SK-N-SH (cell line): ENCODE results near the gene PLS3. TPM values are rescaled to one million over a fixed set of nuclear protein-coding genes. Genes with fewer than 3 reads are reported as not detected.

ENCODE experiments used
- CTCF ChIA-PET: fragments of 300-600, 350-600 bp; formaldehyde crosslinking; extraction: SDS; loops from one replicate; lab custom pipeline; 2021; lab: Yijun Ruan, JAX
- POLR2A ChIA-PET: fragments of 350-600 bp; sonication (Branson Sonifier 250); formaldehyde crosslinking; extraction: SDS; loops from one replicate; lab custom pipeline; 2020; ENCODE audit warnings: antibody characterized with exemption, inconsistent platforms; lab: Yijun Ruan, JAX
- DNase-seq: peaks from one replicate; pipeline ENCODE4 v3.0.0; 2012
- H2AFZ ChIP-seq: fragments of 200-600 bp; sonication (generic); 2 replicates; pipeline ENCODE4 v1.8.1; 2016; ENCODE audit warnings: antibody characterized with exemption, mild to moderate bottlenecking, low read depth
- H3F3A ChIP-seq: fragments of 200-600 bp; sonication (generic); replicated peaks from 2 replicates; pipeline ENCODE3; 2016; ENCODE audit warnings: antibody characterized with exemption, mild to moderate bottlenecking; ENCODE audit not compliant: insufficient read depth
- H3K27ac ChIP-seq, 2 experiments: fragments of 200-500 bp in 1 of 2; fragments of 200-600 bp in 1 of 2; sonication (Bioruptor generic) in 1 of 2; sonication (generic), shearing (Covaris generic) in 1 of 2; 2 replicates each; pipeline versions ENCODE4 v1.5.1 to v1.6.1; 2014 to 2016; ENCODE audit warnings: low read depth in 2 of 2, inconsistent platforms in 1 of 2, low read length in 1 of 2, mild to moderate bottlenecking in 1 of 2, mixed read lengths in 1 of 2
- H3K27me3 ChIP-seq: fragments of 200-600 bp; sonication (generic), shearing (Covaris generic); 2 replicates; pipeline ENCODE4 v1.6.1; 2016; ENCODE audit warnings: mixed run types; ENCODE audit not compliant: insufficient read depth
- H3K36me3 ChIP-seq, 2 experiments: fragments of 200-500 bp in 1 of 2; fragments of 200-600 bp in 1 of 2; sonication (Bioruptor generic) in 1 of 2; sonication (generic) in 1 of 2; replicated peaks in 1 of 2; 2 replicates each; pipeline versions ENCODE3 to v1.5.1; 2014 to 2016; ENCODE audit warnings: low read length in 1 of 2, mild to moderate bottlenecking in 1 of 2; ENCODE audit not compliant: insufficient read depth in 2 of 2, control insufficient read depth in 1 of 2
- H3K4me1 ChIP-seq, 2 experiments: fragments of 200-500 bp in 1 of 2; fragments of 200-600 bp in 1 of 2; sonication (Bioruptor generic) in 1 of 2; sonication (generic), shearing (Covaris generic) in 1 of 2; 2 replicates each; pipeline versions ENCODE4 v1.5.1 to v1.6.1; 2014 to 2016; ENCODE audit warnings: low read depth in 1 of 2, low read length in 1 of 2, mixed run types in 1 of 2; ENCODE audit not compliant: insufficient read depth in 2 of 2, control insufficient read depth in 1 of 2
- H3K4me2 ChIP-seq: fragments of 200-600 bp; sonication (generic), shearing (Covaris generic); 2 replicates; pipeline ENCODE4 v1.6.1; 2017; ENCODE audit warnings: mixed run types
- H3K4me3 ChIP-seq, 2 experiments: fragments of 200-500 bp in 1 of 2; fragments of 200-600 bp in 1 of 2; sonication (Bioruptor generic) in 1 of 2; sonication (generic), shearing (Covaris generic) in 1 of 2; 2 replicates each; pipeline versions ENCODE4 v1.5.1 to v1.8.1; 2014 to 2016; ENCODE audit warnings: low read depth in 2 of 2, inconsistent platforms in 1 of 2, low read length in 1 of 2, mild to moderate bottlenecking in 1 of 2, mixed read lengths in 1 of 2, moderate library complexity in 1 of 2
- H3K79me2 ChIP-seq: fragments of 200-600 bp; sonication (generic); 2 replicates; pipeline ENCODE4 v1.8.1; 2017; ENCODE audit warnings: mild to moderate bottlenecking; ENCODE audit not compliant: insufficient read depth
- H3K9ac ChIP-seq: fragments of 200-600 bp; sonication (generic); 2 replicates; pipeline ENCODE4 v1.6.1; 2017; ENCODE audit warnings: mixed run types
- H3K9me2 ChIP-seq: fragments of 200-600 bp; sonication (generic); 2 replicates; pipeline ENCODE4 v1.6.1; 2017; ENCODE audit warnings: mixed run types
- H3K9me3 ChIP-seq: fragments of 200-600 bp; sonication (generic); 2 replicates; pipeline ENCODE4 v1.6.1; 2017; ENCODE audit warnings: mixed run types, mild to moderate bottlenecking, moderate library complexity
- H4K20me1 ChIP-seq: fragments of 200-600 bp; sonication (generic); 2 replicates; pipeline ENCODE4 v1.6.1; 2017; ENCODE audit warnings: mild to moderate bottlenecking, mixed run types; ENCODE audit not compliant: insufficient read depth
- EP300 ChIP-seq, 2 experiments: IDR thresholded peaks; 2 replicates each; pipeline versions ENCODE4 v1.4.0 to v1.6.1; 2012; ENCODE audit warnings: borderline replicate concordance in 1 of 2, low read depth in 1 of 2, low read length in 1 of 2
- EZH2phosphoT487 ChIP-seq: fragments of 200-600 bp; sonication (generic); IDR thresholded peaks from 2 replicates; pipeline ENCODE4 v1.6.1; 2017; ENCODE audit warnings: low read depth, mixed run types, mild to moderate bottlenecking, antibody characterized with exemption, moderate library complexity, borderline replicate concordance
- FOSL2 ChIP-seq: IDR thresholded peaks from 2 replicates; pipeline ENCODE4 v1.4.0; 2012; ENCODE audit warnings: low read depth, mild to moderate bottlenecking, moderate library complexity, borderline replicate concordance
- FOXJ3 ChIP-seq: sonication (generic); formaldehyde crosslinking; IDR thresholded peaks from 2 replicates; pipeline ENCODE4 v1.5.1; 2020; ENCODE audit warnings: mild to moderate bottlenecking, missing genetic modification reagents
- JUND ChIP-seq: IDR thresholded peaks from 2 replicates; pipeline ENCODE4 v1.4.0; 2012
- MEF2A ChIP-seq: IDR thresholded peaks from 2 replicates; pipeline ENCODE4 v1.4.0; 2012; ENCODE audit warnings: low read depth, borderline replicate concordance
- MXI1 ChIP-seq: IDR thresholded peaks from 2 replicates; pipeline ENCODE4 v1.6.1; 2012; ENCODE audit warnings: mild to moderate bottlenecking, low read depth, low read length, improper control_type of control experiment
- NFIC ChIP-seq: IDR thresholded peaks from 2 replicates; pipeline ENCODE4 v1.4.0; 2012; ENCODE audit warnings: borderline replicate concordance
- RAD21 ChIP-seq: IDR thresholded peaks from 2 replicates; pipeline ENCODE4 v1.6.1; 2012; ENCODE audit warnings: mild to moderate bottlenecking, low read length
- REST ChIP-seq: IDR thresholded peaks from 2 replicates; pipeline ENCODE4 v1.6.1; 2012; ENCODE audit warnings: mild to moderate bottlenecking, low read depth, low read length, moderate library complexity
- RFX5 ChIP-seq: IDR thresholded peaks from 2 replicates; pipeline ENCODE4 v1.6.1; 2012; ENCODE audit warnings: mild to moderate bottlenecking, improper control_type of control experiment, low read length
- RXRA ChIP-seq: IDR thresholded peaks from 2 replicates; pipeline ENCODE4 v1.4.0; 2012; ENCODE audit warnings: low read depth, mild to moderate bottlenecking, borderline replicate concordance
- SIN3A ChIP-seq: IDR thresholded peaks from 2 replicates; pipeline ENCODE4 v1.6.1; 2012; ENCODE audit warnings: low read depth, mild to moderate bottlenecking, low read length, moderate library complexity, borderline replicate concordance
- SMC3 ChIP-seq: IDR thresholded peaks from 2 replicates; pipeline ENCODE4 v1.6.1; 2012; ENCODE audit warnings: low read depth, low read length, improper control_type of control experiment
- USF1 ChIP-seq: IDR thresholded peaks from 2 replicates; pipeline ENCODE4 v1.4.0; 2012; ENCODE audit warnings: low read depth, borderline replicate concordance
- WGBS: methylation state at CpG from one replicate; pipeline ENCODE4 v1.1.6; 2017; ENCODE audit warnings: low lambda C conversion rate; 5-methylcytosine and 5-hydroxymethylcytosine counted together
- polyA plus RNA-seq, 3 experiments: library from polyadenylated mRNA; depleted of rRNA; stranded (reverse); fragments of >200 nt; gene quantifications; 2 replicates each; pipeline ENCODE4 v1.2.3, GENCODE V29; 2012

Gene PLS3
- polyA plus RNA-seq, 1 of the 3 experiments (the other 2 are of a cell fraction) = 35.7 TPM

GRCh38 chrX:115549008-115549407, 12.0 kb upstream of the PLS3 start:
- no peaks in the 10 kb centered on the region for H3F3A ChIP-seq
- H3K27ac ChIP-seq = no peak overlapping the region
- no peaks in the 10 kb centered on the region; a peak in 1 of 4 replicates for H3K4me1 ChIP-seq
- H3K9me2 ChIP-seq = no peaks in the 10 kb centered on the region
- no peak overlapping the region for H3K9ac ChIP-seq
- DNase-seq = no peak
- H4K20me1 ChIP-seq = no peaks in the 10 kb centered on the region
- H3K79me2 ChIP-seq = no peaks in the 10 kb centered on the region
- CTCF ChIA-PET = no interaction called here
- no peak overlapping the region for H3K4me2 ChIP-seq
- no peak for TF ChIP-seq SIN3A
- no peak for TF ChIP-seq REST
- POLR2A ChIA-PET = no interaction called here
- H2AFZ ChIP-seq = no peak overlapping the region
- no peaks in the 10 kb centered on the region; the same call in 1 of the 2 replicates for H3K27me3 ChIP-seq
- 40% methylated on average over 3 of the region's 3 CpGs for WGBS
- H3K9me3 ChIP-seq = no peaks in the 10 kb centered on the region
- H3K4me3 ChIP-seq = no peak overlapping the region
- H3K36me3 ChIP-seq = no peaks in the 10 kb centered on the region

- Histone ChIP-seq H3K9me2 (no peaks in the 10 kb centered on the region), H3K9me3 (no peaks in the 10 kb centered on the region), H3K27ac (no peak overlapping the region), H3K4me2 (no peak overlapping the region), H3K4me3 (no peak overlapping the region), H2AFZ (no peak overlapping the region), H3K27me3 (peaks cover 4% of the 10 kb centered on the region; the same call in 1 of the 2 replicates), H3F3A (no peaks in the 10 kb centered on the region), H3K36me3 (no peaks in the 10 kb centered on the region), H3K9ac (no peak overlapping the region), H3K4me1 (no peaks in the 10 kb centered on the region; a peak in 1 of 4 replicates), H3K79me2 (no peaks in the 10 kb centered on the region), H4K20me1 (no peaks in the 10 kb centered on the region)
- ChIA-PET CTCF (no interaction called here), POLR2A (no interaction called here)
- WGBS = 64% methylated on average over 5 of the region's 5 CpGs
- no peak for DNase-seq
- TF ChIP-seq SIN3A (no peak), MXI1 (no peak), MEF2A (no peak), FOSL2 (no peak), NFIC (no peak), USF1 (no peak), REST (no peak), FOXJ3 (CRISPR knock-in tag) (no peak), EZH2phosphoT487 (no peak), JUND (no peak), RFX5 (no peak), RXRA (no peak), EP300 (IDR thresholded peaks at IDR 0.05; ENCODE audit: borderline replicate concordance in 1 of 2, low read depth in 1 of 2, low read length in 1 of 2) (no peak), SMC3 (no peak), RAD21 (no peak)
Measured at GRCh38 chrX:115553171-115553570, 7.8 kb upstream of the PLS3 start.
